ENCODE results near the gene TAF1. TPM values are rescaled to one million over a fixed set of nuclear protein-coding genes. Genes with fewer than 3 reads are reported as not detected.

Gene TAF1
- total and polyA plus RNA-seq, 2 experiments from 2014 or later: 6.7 to 26.9 TPM

DNA sequence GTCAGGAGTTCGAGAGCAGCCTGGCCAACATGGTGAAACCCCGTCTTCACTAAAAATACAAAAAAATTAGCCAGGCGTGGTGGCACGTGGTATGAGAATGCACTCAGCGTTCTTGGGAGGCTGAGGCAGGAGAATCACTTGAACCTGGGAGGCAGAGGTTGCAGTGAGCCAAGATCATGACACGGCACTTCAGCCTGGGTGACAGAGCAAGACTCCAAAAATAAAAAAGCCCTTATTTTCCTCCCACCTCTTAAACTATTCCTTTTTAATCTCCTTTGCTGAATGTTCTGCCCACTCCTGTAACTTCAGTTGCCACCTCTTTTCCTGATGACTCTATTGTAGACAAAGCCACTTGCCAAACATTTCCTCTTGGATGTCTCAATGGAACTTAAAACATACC lies 72.6 kb downstream of the TAF1 start:
- Histone ChIP-seq H3K9me2 (ENCODE audit: insufficient read depth) (no peaks in the 10 kb centered on the region), H3F3A (replicated peaks; ENCODE audit: low read depth) (no peaks in the 10 kb centered on the region), H3K4me3 (no peak overlapping the region), H3K4me2 (no peak overlapping the region), H3K27ac (ENCODE audit: low read depth) (no peak overlapping the region), H3K27me3 (ENCODE audit: insufficient read depth) (no peaks in the 10 kb centered on the region), H3K4me1 (ENCODE audit: insufficient read depth) (no peaks in the 10 kb centered on the region), H3K36me3 (ENCODE audit: insufficient read depth) (peaks cover 7% of the 10 kb centered on the region; the same call in 1 of the 2 replicates), H4K20me1 (replicated peaks; ENCODE audit: insufficient read depth) (no peaks in the 10 kb centered on the region), H2AFZ (no peak overlapping the region), H3K79me2 (replicated peaks; ENCODE audit: insufficient read depth) (no peaks in the 10 kb centered on the region)
- H3K4me3 Mint-ChIP-seq: no peak overlapping the region
- H3K27ac Mint-ChIP-seq: peak overlapping the region; percentile 76
- peaks cover 48% of the 10 kb centered on the region for H3K36me3 Mint-ChIP-seq (ENCODE audit: low read depth)
- H3K4me1 Mint-ChIP-seq: no peaks in the 10 kb centered on the region
- DNase-seq (ENCODE audit: low spot score): no peak
- ATAC-seq: no peak
- peaks cover 3% of the 10 kb centered on the region for H3K27me3 Mint-ChIP-seq (ENCODE audit: insufficient read depth, low read depth, poor library complexity)
- H3K9me3 Mint-ChIP-seq: no peaks in the 10 kb centered on the region
- TF ChIP-seq EZH2 (IDR thresholded peaks at IDR 0.05; ENCODE audit: low read depth, unreplicated experiment) (no peak), REST (IDR thresholded peaks at IDR 0.05; ENCODE audit: unreplicated experiment) (no peak), POLR2AphosphoS5 (IDR thresholded peaks at IDR 0.05; ENCODE audit: low read depth) (no peak), STAT1 (IDR thresholded peaks at IDR 0.05; ENCODE audit: unreplicated experiment) (no peak), ZNF331 (CRISPR knock-in tag; IDR thresholded peaks at IDR 0.05; ENCODE audit: low read depth) (no peak), CTCF (conservative IDR thresholded peaks at IDR 0.05; ENCODE audit: low read depth in 2 of 2) (no peak), EZH2phosphoT487 (IDR thresholded peaks at IDR 0.05; ENCODE audit: unreplicated experiment) (no peak), ZNF114 (CRISPR knock-in tag; IDR thresholded peaks at IDR 0.05) (no peak), CREB1 (CRISPR knock-in tag; IDR thresholded peaks at IDR 0.05; ENCODE audit: low read depth) (no peak), NANOG (IDR thresholded peaks at IDR 0.05; ENCODE audit: borderline replicate concordance) (no peak), JUNB (IDR thresholded peaks at IDR 0.05; ENCODE audit: unreplicated experiment) (no peak)
- TF ChIP-seq, protein P1, sequence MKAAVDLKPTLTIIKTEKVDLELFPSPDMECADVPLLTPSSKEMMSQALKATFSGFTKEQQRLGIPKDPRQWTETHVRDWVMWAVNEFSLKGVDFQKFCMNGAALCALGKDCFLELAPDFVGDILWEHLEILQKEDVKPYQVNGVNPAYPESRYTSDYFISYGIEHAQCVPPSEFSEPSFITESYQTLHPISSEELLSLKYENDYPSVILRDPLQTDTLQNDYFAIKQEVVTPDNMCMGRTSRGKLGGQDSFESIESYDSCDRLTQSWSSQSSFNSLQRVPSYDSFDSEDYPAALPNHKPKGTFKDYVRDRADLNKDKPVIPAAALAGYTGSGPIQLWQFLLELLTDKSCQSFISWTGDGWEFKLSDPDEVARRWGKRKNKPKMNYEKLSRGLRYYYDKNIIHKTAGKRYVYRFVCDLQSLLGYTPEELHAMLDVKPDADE (IDR thresholded peaks at IDR 0.05): no peak
- TF ChIP-seq, protein P2, sequence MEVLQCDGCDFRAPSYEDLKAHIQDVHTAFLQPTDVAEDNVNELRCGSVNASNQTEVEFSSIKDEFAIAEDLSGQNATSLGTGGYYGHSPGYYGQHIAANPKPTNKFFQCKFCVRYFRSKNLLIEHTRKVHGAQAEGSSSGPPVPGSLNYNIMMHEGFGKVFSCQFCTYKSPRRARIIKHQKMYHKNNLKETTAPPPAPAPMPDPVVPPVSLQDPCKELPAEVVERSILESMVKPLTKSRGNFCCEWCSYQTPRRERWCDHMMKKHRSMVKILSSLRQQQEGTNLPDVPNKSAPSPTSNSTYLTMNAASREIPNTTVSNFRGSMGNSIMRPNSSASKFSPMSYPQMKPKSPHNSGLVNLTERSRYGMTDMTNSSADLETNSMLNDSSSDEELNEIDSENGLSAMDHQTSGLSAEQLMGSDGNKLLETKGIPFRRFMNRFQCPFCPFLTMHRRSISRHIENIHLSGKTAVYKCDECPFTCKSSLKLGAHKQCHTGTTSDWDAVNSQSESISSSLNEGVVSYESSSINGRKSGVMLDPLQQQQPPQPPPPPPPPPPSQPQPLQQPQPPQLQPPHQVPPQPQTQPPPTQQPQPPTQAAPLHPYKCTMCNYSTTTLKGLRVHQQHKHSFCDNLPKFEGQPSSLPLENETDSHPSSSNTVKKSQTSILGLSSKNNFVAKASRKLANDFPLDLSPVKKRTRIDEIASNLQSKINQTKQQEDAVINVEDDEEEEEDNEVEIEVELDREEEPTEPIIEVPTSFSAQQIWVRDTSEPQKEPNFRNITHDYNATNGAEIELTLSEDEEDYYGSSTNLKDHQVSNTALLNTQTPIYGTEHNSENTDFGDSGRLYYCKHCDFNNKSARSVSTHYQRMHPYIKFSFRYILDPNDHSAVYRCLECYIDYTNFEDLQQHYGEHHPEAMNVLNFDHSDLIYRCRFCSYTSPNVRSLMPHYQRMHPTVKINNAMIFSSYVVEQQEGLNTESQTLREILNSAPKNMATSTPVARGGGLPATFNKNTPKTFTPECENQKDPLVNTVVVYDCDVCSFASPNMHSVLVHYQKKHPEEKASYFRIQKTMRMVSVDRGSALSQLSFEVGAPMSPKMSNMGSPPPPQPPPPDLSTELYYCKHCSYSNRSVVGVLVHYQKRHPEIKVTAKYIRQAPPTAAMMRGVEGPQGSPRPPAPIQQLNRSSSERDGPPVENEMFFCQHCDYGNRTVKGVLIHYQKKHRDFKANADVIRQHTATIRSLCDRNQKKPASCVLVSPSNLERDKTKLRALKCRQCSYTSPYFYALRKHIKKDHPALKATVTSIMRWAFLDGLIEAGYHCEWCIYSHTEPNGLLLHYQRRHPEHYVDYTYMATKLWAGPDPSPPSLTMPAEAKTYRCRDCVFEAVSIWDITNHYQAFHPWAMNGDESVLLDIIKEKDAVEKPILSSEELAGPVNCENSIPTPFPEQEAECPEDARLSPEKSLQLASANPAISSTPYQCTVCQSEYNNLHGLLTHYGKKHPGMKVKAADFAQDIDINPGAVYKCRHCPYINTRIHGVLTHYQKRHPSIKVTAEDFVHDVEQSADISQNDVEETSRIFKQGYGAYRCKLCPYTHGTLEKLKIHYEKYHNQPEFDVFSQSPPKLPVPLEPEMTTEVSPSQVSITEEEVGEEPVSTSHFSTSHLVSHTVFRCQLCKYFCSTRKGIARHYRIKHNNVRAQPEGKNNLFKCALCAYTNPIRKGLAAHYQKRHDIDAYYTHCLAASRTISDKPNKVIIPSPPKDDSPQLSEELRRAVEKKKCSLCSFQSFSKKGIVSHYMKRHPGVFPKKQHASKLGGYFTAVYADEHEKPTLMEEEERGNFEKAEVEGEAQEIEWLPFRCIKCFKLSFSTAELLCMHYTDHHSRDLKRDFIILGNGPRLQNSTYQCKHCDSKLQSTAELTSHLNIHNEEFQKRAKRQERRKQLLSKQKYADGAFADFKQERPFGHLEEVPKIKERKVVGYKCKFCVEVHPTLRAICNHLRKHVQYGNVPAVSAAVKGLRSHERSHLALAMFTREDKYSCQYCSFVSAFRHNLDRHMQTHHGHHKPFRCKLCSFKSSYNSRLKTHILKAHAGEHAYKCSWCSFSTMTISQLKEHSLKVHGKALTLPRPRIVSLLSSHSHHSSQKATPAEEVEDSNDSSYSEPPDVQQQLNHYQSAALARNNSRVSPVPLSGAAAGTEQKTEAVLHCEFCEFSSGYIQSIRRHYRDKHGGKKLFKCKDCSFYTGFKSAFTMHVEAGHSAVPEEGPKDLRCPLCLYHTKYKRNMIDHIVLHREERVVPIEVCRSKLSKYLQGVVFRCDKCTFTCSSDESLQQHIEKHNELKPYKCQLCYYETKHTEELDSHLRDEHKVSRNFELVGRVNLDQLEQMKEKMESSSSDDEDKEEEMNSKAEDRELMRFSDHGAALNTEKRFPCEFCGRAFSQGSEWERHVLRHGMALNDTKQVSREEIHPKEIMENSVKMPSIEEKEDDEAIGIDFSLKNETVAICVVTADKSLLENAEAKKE (CRISPR knock-in tag; IDR thresholded peaks at IDR 0.05): no peak
